HAP-1 (cell line): ENCODE measurements around the gene FGF18.
"Not testable (repeated sequence)": the region's sequence is repeated elsewhere in the genome, so short reads cannot be mapped to it uniquely, and the experiment has no call there.

Experiments used
- DNase-seq, 2 experiments: peaks; one replicate each; pipeline ENCODE4 v3.0.0-alpha.2; 2016 to 2020; ENCODE audit warnings: low spot score in 2 of 2
- H3K27me3 ChIP-seq: fragments of 250-450 bp; sonication (Bioruptor Pico); 2 replicates; pipeline ENCODE4 v1.5.1; 2020; ENCODE audit warnings: low read depth, mild to moderate bottlenecking, moderate library complexity
- H3K36me3 ChIP-seq: fragments of 250-450 bp; sonication (Bioruptor Pico); replicated peaks from 2 replicates; pipeline ENCODE4 v1.5.1; 2020; ENCODE audit warnings: mild to moderate bottlenecking
- H3K4me1 ChIP-seq: fragments of 250-450 bp; sonication (Bioruptor Pico); 2 replicates; pipeline ENCODE4 v1.5.1; 2020; ENCODE audit warnings: mild to moderate bottlenecking
- H3K4me3 ChIP-seq: fragments of 250-450 bp; sonication (Bioruptor Pico); 2 replicates; pipeline ENCODE4 v1.5.1; 2020; ENCODE audit warnings: mild to moderate bottlenecking, moderate library complexity
- H3K9me3 ChIP-seq: fragments of 250-450 bp; sonication (Bioruptor Pico); 2 replicates; pipeline ENCODE4 v1.5.1; 2020; ENCODE audit warnings: mild to moderate bottlenecking, moderate library complexity
- in situ Hi-C: fragments of 300-500 bp; cut with MboI; formaldehyde crosslinking; loops from 3 replicates; pipeline ENCODE4 v1.14.3; 2020; ENCODE audit warnings: low sequenced_read_pairs, inconsistent platforms, mixed read lengths

Gene FGF18

DNA sequence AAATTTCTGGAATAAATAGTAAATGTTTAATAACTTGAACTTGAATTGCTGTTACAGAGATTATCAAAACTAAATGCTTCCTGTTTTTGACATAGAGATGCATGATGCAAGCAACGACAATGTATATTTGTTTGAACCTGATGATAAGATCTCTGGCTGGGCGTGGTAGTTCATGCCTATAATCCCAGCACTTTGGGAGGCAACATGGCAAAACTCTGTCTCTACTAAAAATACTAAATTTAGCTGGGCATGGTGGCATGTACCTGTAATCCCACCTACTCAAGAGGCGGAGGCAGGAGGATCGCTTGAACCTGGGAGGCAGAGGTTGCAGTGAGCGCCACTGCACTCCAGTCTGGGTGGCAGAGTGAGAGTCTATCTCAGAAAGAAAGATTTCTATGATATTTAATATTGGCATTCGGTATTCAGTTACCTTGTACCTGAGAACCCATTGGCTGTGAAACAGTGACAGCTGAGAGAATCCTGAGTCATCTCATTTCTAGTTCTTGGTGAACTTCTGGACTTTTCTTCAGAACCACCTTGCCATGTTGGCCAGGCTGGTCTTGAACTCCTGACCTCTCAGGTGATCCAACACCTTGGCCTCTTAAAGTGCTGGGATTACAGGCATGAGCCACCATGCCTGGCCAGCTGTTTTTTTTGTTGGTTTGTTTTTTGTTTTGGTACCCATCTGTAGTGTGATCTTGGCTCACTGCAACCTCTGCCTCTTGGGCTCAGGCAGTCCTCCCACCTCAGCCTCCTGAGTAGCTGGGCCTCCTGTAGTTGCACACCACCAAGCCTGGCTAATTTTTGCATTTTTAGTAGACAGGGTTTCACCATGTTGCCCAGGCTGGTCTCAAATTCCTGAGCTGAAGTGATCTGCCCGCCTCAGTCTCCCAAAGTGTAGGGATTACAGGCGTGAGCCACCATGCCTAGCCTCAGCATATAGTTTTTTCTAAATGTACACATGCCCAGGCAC, 10.0 kb upstream of the FGF18 start:
- peaks cover 89% of the 10 kb centered on the region for H3K36me3 ChIP-seq
- H3K4me3 ChIP-seq = no peak overlapping the region
- in situ Hi-C loops = loop anchor here (10.0 kb wide), 1 partner anchor 445 kb away; no protein-coding TSS in a partner anchor
- peak in 1 of 2 experiments; percentile 3 for DNase-seq
- no peaks in the 10 kb centered on the region for H3K9me3 ChIP-seq
- H3K27me3 ChIP-seq = no peaks in the 10 kb centered on the region
- no peaks in the 10 kb centered on the region; the same call in 1 of the 2 replicates for H3K4me1 ChIP-seq

DNA sequence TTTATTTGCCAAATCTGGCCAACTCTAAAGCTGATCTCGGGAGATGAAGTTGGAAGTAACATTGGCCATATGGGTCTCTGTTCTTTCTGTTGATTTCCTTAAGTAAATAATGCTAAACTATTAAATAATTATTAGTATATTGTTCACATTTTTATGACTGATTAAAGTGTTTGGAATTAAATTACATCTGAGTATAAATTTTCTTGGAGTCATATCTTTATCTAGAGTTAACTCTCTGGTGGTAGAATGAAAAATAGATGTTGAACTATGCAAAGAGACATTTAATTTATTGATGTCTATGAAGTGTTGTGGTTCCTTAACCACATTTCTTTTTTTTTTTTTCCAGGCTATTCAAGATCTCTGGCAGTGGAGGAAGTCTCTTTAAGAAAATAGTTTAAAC, 9.3 kb upstream of the FGF18 start:
- Histone ChIP-seq H3K9me3 (no peaks in the 10 kb centered on the region), H3K4me1 (no peaks in the 10 kb centered on the region; the same call in 1 of the 2 replicates), H3K27me3 (no peaks in the 10 kb centered on the region), H3K36me3 (peaks cover 82% of the 10 kb centered on the region), H3K4me3 (no peak overlapping the region)
- no peak for DNase-seq
- in situ Hi-C loops = loop anchor here (10.0 kb wide), 1 partner anchor 445 kb away; no protein-coding TSS in a partner anchor

DNA sequence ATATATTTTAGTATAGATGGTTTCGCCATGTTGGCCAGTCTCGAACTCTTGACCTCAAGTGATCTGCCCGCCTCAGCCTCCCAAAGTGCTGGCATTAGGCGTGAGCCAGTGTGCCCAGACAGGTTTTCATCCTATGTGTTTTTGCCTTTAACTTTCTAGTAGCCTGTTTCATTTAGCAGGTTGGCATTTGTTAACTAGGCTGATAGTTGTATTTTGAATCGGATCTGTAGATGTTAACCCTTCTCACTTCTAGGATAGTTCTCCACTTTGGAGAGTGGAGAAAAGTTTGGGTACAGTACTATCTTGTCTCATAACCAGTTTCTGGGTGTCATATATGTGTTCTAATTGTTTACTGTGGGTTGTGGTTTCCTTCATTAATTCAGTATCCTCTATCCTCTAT, 7.3 kb upstream of the FGF18 start:
- in situ Hi-C loops = loop anchor here (10.0 kb wide), 1 partner anchor 443 kb away; no protein-coding TSS in a partner anchor

DNA sequence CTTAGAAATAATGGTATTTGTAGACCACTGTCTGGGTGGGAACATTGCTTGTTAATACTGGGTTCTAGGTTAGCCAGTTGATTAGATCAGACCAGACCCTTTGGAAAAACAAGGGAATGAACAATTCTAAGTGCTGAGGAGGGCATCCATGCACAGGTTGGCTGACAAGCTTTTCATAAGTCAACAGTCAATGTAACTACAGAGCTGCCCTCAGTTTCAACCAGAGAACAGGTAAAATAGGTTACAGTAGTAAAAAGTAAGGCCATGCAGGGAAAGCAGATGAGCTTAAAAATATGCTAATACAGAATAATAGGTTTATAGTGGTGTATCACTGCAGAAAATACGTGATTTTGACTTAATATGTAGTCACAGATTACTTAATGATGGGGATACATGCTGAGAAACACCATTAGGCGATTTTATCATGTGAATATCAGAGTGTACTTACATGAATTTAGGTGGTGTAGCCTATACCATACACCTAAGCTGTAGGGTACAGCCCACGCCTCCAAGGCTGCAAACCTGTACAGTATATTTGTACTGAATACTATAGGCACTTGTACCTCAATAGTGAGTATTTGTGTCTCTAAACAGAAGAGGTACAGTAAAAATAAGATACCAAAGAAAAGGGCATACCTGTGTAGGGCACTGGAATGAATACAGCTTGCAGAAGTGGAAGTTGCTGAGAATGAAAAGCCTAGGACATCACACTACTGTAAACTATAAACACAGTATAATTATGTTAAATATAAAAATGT, 6.1 kb upstream of the FGF18 start:
- in situ Hi-C loops = loop anchor here (10.0 kb wide), 1 partner anchor 441 kb away; no protein-coding TSS in a partner anchor
- no peak for DNase-seq
- no peaks in the 10 kb centered on the region for H3K4me1 ChIP-seq
- H3K36me3 ChIP-seq = peaks cover 51% of the 10 kb centered on the region
- no peak overlapping the region for H3K4me3 ChIP-seq
- no peaks in the 10 kb centered on the region for H3K27me3 ChIP-seq
- H3K9me3 ChIP-seq = no peaks in the 10 kb centered on the region

More for the DNA sequence above, 7.3 kb upstream of the FGF18 start:
- peak in 1 of 2 experiments; percentile 3 for DNase-seq
- Histone ChIP-seq H3K4me3 (no peak overlapping the region), H3K36me3 (peaks cover 62% of the 10 kb centered on the region), H3K4me1 (no peaks in the 10 kb centered on the region), H3K9me3 (no peaks in the 10 kb centered on the region), H3K27me3 (no peaks in the 10 kb centered on the region)

DNA sequence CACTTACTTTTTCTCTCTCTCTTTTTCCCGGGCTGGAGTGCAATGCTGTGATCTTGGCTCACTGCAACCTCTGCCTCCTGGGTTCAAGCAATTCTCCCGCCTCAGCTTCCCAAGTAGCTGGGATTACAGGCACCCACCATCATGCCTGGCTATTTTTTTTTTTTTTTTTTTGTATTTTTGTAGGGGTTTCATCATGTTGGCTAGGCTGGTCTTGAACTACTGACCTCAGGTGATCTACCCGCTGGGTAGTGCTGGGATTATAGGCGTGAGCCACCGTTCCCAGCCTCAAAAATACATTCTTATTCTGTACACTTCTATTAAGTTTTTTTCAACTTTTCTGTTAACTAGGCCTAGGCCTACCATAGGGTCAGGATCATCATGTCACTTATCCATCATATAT, 5.5 kb upstream of the FGF18 start:
- not testable (repeated sequence) for H3K9me3 ChIP-seq, H3K27me3 ChIP-seq, H3K4me3 ChIP-seq, H3K4me1 ChIP-seq
- in situ Hi-C loops = loop anchor here (10.0 kb wide), 1 partner anchor 441 kb away; no protein-coding TSS in a partner anchor
- H3K36me3 ChIP-seq = peaks cover 44% of the 10 kb centered on the region
- DNase-seq = peak in 1 of 2 experiments; percentile 6

DNA sequence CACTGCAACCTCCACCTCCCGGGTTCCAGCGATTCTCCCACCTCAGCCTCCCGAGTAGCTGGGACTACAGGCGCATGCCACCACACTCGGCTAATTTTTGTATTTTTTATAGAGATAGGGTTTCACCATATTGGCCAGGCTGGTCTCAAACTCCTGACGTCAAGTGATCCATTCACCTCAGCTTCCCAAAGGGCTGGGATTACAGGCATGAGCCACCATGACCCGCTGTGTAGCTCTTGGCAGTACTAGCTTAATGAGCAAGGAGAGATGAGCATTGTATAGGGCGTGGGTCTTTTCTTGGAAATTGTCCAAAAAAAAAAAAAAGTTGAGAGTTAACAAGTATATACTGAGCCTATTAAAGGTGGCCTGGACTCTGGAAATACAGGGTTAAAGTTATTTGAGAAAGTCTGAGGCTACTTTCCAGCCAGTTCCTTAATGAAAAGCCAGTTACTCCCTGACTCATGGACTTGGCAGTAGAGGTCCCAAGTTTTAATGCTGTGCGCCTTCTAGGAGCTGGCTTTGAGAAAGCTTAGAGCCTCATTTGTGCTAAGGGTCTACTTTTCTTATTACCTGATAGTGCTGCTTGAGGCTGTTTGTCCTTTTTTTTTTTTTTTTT, 4.2 kb upstream of the FGF18 start:
- in situ Hi-C loops = loop anchor here (5.0 to 10.0 kb wide), 2 partner anchors 440 to 627 kb away; no protein-coding TSS in a partner anchor
- peak; percentile 17 to 22 for DNase-seq
- H3K36me3 ChIP-seq = peaks cover 32% of the 10 kb centered on the region

DNA sequence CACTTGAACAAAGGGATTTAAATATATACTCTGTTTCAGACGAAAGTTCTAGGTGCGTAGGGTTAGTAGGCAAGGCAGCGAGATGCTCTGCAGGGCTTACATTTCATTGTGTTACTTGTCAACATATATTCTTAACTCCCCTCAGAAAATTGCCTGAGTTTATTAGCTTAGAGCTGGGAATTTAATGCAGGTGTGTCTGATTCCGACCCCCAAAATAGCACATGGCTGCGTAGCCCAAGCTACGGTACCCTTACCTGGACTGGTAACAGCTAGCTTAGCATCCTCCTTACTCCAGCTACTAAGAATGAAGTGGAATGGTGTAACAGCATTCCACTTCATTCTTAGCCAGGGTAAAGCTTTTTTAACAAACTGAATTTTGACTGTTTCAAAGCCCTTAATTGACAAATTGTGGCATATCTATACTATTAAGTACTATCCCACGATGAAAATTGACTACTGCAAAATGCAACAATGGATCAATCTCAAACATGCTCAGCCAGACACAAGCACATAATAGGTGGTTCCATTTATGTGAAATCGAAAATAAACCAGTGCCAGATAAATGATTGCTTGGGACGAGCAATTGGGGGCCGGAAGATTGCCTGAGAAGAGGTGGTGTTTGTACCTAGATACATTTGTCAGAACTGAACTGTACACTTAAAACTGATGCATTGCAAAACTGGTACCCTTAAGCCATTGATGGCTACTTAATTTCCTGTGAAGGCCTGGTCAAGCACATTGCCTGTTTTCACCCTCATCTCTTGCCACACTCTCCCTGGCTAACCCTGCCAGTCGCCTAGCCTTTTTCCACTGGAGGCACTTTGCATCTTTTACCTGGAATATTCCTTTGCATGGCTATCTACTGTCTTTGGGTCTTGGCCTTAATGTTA, 3.0 kb upstream of the FGF18 start:
- Histone ChIP-seq H3K27me3 (peaks cover 10% of the 10 kb centered on the region), H3K4me3 (no peak overlapping the region), H3K4me1 (peaks cover 2% of the 10 kb centered on the region; the same call in 1 of the 2 replicates), H3K9me3 (no peaks in the 10 kb centered on the region), H3K36me3 (peaks cover 20% of the 10 kb centered on the region)
- DNase-seq = peak in 1 of 2 experiments; percentile 6
- in situ Hi-C loops = loop anchor here (5.0 to 10.0 kb wide), 2 partner anchors 438 to 626 kb away; no protein-coding TSS in a partner anchor

More for the DNA sequence above, 4.2 kb upstream of the FGF18 start:
- H3K27me3 ChIP-seq = peaks cover 3% of the 10 kb centered on the region; the same call in 1 of the 2 replicates
- H3K4me1 ChIP-seq = peaks cover 2% of the 10 kb centered on the region; the same call in 1 of the 2 replicates
- H3K4me3 ChIP-seq = no peak overlapping the region
- no peaks in the 10 kb centered on the region for H3K9me3 ChIP-seq

DNA sequence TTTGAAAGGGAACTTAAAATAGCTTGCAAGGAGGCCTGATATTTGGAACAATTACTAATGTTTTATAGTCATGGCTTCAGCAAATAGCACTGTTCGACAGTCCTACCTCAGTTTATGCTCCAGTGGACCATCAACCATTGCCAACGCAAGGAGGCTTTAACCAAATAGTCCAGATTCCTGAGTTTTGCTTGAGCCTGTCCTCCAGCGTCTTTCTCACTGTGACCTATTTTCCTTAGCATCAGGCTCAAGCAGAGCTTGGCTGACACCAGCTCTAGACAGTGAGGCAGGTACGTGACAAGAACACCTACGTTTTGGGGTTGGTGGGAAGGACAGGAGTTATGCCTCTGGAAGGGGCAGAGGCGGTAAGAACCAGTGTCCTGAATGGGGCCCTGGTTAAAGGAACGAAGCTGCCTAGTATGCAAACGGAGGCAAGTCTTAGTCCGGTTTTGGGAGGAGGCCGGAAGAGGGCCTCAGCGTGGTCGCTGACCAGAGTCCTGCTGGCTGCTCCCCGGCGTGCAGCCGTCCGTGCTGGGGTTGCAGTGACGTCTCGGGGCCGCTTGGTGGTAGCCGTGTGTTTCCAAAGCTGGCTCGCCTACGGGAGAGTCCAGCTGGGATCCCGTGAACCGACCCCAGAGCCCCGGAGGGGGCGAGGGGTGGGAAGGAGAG, 998 bp upstream of the FGF18 start:
- peak; percentile 60 to 85 for DNase-seq
- peaks cover 10% of the 10 kb centered on the region for H3K27me3 ChIP-seq
- H3K9me3 ChIP-seq = no peaks in the 10 kb centered on the region
- peaks cover 2% of the 10 kb centered on the region; the same call in 1 of the 2 replicates for H3K4me1 ChIP-seq
- in situ Hi-C loops = loop anchor here (5.0 to 10.0 kb wide), 2 partner anchors 436 to 624 kb away; no protein-coding TSS in a partner anchor
- peak overlapping the region; percentile 25 for H3K4me3 ChIP-seq
- H3K36me3 ChIP-seq = peaks cover 1% of the 10 kb centered on the region

DNA sequence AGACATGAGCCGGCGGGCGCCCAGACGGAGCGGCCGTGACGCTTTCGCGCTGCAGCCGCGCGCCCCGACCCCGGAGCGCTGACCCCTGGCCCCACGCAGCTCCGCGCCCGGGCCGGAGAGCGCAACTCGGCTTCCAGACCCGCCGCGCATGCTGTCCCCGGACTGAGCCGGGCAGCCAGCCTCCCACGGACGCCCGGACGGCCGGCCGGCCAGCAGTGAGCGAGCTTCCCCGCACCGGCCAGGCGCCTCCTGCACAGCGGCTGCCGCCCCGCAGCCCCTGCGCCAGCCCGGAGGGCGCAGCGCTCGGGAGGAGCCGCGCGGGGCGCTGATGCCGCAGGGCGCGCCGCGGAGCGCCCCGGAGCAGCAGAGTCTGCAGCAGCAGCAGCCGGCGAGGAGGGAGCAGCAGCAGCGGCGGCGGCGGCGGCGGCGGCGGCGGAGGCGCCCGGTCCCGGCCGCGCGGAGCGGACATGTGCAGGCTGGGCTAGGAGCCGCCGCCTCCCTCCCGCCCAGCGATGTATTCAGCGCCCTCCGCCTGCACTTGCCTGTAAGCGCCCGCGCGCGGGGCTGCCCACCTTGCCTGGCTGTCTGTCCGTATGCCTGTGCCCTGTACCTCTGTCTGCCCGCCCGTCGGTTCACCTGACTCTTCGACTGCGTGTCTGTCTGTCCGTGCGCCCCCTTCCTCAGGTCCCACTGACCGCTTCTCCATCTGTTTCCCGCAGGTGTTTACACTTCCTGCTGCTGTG, 412 bp downstream of the FGF18 start:
- DNase-seq = peak in 1 of 2 experiments; percentile 42
- H3K4me3 ChIP-seq = no peak overlapping the region
- H3K27me3 ChIP-seq = peaks cover 10% of the 10 kb centered on the region
- in situ Hi-C loops = loop anchor here (5.0 to 10.0 kb wide), 3 partner anchors 435 to 622 kb away; no protein-coding TSS in a partner anchor
- no peaks in the 10 kb centered on the region for H3K36me3 ChIP-seq
- no peaks in the 10 kb centered on the region for H3K9me3 ChIP-seq
- H3K4me1 ChIP-seq = peaks cover 2% of the 10 kb centered on the region; the same call in 1 of the 2 replicates

DNA sequence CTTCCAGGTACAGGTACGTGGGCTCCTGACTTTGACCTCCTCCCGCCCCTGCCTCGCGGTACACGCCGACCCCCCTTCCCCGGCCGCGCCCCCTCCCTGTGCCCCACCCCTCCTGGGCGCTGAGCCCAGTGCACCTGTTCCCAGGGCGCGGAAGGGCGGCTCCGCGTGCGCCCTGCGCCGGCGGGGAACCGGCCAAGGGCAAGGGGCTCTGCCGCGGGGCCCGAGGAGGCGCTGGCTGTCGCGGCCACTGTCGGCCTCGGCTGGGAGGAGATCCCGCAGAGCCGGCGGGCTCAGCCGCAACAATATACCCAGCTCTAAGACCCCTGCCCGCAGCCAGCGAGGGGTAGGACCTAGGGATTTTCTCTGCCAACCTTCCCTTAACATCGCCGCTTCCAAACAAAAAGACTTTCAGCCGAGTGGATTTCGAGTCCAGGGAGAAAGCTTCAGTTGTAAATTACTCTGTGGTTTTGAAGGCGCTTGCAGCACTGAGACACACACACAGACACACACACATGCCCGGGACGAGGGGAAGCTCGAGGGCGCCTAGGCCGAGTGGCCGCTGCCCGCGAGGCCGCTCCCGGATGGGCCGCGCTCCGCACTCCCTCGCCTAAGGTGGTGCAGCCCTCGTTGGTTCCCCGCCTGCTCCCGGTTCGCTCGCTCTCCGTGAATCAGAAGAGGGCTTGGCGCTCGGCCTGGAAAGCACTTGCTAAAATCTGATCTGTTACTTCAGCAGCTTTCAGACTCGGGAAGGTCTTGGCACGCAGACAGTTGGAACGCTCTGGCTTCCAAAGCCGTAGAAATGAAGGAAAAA, 1.2 kb downstream of the FGF18 start:
- no peak for DNase-seq
- H3K36me3 ChIP-seq = no peaks in the 10 kb centered on the region
- no peak overlapping the region for H3K4me3 ChIP-seq
- H3K9me3 ChIP-seq = no peaks in the 10 kb centered on the region
- in situ Hi-C loops = loop anchor here (10.0 kb wide), 1 partner anchor 474 kb away; no protein-coding TSS in a partner anchor
- peaks cover 10% of the 10 kb centered on the region for H3K27me3 ChIP-seq
- peaks cover 2% of the 10 kb centered on the region; the same call in 1 of the 2 replicates for H3K4me1 ChIP-seq
